Mammary epithelial cell (primary cell): ENCODE data around the gene CD2AP.

ENCODE experiments used
- EZH2 ChIP-seq: IDR thresholded peaks from 2 replicates; pipeline ENCODE4 v1.6.1; 2012; ENCODE audit warnings: low read length, inconsistent platforms, borderline replicate concordance
- TF ChIP-seq, protein P1 (sequence below), 2 donors: IDR thresholded peaks in 1 of 2; conservative IDR thresholded peaks in 1 of 2; 2 replicates each; pipeline ENCODE4 v1.5.1; 2011 to 2012; ENCODE audit warnings: inconsistent platforms in 2 of 2, low read length in 2 of 2, mild to moderate bottlenecking in 2 of 2, control low read depth in 1 of 2, low read depth in 1 of 2; ENCODE audit not compliant: insufficient read depth in 1 of 2; ENCODE audit errors: extremely low read depth in 1 of 2

DNA sequence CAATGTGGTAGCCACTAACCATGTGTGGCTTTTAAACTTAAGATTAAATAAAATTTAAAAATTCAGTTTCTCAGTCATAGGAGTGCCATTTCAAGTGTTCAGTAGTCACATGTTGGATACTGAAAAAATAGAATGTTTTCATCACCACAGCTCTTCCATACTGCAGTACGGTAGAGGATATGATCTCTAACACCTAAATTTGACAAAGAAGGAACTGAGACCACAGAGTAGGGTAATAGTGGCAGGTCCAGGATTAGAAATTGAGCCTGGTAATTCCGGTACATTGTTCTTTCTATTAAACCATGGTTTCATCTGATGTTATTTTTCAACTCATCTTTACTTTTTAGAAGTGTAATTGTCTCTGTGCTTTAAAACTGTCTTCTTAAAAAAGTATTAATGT, 104.0 kb downstream of the CD2AP start:
- TF ChIP-seq, protein P1, sequence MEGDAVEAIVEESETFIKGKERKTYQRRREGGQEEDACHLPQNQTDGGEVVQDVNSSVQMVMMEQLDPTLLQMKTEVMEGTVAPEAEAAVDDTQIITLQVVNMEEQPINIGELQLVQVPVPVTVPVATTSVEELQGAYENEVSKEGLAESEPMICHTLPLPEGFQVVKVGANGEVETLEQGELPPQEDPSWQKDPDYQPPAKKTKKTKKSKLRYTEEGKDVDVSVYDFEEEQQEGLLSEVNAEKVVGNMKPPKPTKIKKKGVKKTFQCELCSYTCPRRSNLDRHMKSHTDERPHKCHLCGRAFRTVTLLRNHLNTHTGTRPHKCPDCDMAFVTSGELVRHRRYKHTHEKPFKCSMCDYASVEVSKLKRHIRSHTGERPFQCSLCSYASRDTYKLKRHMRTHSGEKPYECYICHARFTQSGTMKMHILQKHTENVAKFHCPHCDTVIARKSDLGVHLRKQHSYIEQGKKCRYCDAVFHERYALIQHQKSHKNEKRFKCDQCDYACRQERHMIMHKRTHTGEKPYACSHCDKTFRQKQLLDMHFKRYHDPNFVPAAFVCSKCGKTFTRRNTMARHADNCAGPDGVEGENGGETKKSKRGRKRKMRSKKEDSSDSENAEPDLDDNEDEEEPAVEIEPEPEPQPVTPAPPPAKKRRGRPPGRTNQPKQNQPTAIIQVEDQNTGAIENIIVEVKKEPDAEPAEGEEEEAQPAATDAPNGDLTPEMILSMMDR (conservative IDR thresholded peaks at IDR 0.05 in 1 of 2, IDR thresholded peaks at IDR 0.05 in 1 of 2; ENCODE audit: extremely low read depth in 1 of 2, insufficient read depth in 1 of 2, low read depth in 1 of 2, low read length in 2 of 2): no peak
- no peak for TF ChIP-seq EZH2
